HG02642 (cell line): ENCODE measurements around the gene CCS.
"Not testable (repeated sequence)": the region's sequence is repeated elsewhere in the genome, so short reads cannot be mapped to it uniquely, and the experiment has no call there.

Source experiments
- ATAC-seq: cut with Tn5 transposase; IDR thresholded peaks from one replicate; pipeline ENCODE4 v1.9.1; 2021; ENCODE audit warnings: mild to moderate bottlenecking; ENCODE audit not compliant: unreplicated experiment, poor library complexity

CCS gene

DNA sequence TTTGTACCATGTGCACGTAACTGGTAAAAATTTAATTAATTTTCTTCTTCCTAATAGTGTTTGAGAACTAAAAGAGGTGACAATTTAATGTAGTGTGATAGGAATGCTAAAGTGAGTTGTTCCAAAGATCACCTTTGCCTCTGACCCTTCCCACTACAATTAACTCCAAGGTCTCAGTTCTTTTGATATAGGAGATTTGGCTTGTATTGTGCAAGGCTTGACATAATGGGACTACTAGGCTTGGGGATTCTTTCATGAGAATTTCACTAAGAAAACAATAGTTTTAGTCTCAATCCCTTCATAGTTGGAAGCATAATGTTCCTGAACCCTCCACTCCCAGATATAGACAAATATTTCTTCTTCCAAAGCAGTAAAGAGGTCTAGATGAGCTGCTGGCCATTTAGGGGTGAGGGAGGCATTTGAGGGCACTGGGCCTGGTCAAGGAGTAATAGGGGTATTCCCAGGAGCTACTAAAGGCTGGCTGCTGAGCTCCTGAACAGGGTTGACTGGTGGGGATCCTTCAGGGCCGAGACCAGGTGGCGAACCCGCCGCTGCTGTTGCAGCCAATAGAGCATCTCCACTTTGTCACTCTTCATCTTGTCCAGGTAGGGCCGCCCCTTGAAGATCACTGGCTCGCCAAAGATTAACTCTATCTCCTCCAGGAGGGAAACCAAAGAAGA lies 2.8 kb upstream of the CCS start:
- no peak for ATAC-seq

DNA sequence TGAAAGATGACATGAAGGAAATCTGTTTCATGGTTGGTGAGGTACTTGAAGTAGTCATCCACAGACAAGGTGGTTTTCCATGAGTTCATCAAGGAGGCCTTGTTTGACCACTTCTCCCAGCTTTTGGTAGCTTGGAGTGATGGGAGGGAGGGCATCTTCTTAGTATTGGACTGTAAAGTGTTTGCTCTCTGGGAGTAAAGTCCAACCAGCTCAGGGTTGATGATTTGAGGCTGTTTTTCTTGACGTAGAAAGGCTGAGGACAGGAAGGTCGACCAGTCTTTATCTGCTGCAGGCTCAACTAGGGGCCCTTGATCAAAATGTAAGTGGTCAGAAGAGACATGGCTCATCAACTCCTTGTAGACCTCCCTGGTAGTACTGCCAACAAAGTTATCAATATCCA lies 1.8 kb upstream of the CCS start:
- no peak for ATAC-seq

DNA sequence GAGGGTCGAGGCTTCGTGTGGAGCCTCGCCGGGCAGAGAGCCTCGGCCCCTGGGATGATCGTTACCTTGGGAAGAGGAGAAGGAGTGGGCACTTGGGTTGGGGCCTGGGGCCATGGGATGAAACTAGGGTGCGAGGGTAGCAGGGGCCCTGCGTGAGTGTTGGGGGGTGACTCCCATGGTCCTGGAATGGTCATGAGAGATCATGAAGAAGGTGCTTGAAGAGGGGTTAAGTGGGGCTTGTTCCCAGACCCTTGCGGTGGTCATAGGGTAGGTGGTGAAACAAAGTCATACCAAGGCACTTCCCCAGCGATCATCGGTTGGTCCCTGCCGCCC lies 284 bp downstream of the CCS start:
- ATAC-seq: peak; percentile 32

DNA sequence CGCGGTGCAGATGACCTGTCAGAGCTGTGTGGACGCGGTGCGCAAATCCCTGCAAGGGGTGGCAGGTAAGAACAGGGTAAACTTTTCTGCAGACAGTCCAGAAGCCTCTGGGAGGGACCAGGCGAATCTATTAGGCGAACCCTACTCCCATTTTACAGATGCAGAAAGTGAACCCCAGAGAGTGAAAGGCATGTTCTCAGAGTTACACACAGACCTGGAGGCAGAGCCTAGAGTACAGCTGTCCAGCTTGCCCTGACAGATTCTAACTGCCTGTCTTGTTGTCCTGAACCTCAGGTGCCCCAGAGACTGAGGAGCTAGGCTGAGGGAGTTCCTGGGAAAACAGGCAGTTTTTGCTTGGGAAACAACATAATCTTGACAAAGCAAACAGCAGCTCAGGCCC lies 665 bp downstream of the CCS start:
- ATAC-seq: no peak

DNA sequence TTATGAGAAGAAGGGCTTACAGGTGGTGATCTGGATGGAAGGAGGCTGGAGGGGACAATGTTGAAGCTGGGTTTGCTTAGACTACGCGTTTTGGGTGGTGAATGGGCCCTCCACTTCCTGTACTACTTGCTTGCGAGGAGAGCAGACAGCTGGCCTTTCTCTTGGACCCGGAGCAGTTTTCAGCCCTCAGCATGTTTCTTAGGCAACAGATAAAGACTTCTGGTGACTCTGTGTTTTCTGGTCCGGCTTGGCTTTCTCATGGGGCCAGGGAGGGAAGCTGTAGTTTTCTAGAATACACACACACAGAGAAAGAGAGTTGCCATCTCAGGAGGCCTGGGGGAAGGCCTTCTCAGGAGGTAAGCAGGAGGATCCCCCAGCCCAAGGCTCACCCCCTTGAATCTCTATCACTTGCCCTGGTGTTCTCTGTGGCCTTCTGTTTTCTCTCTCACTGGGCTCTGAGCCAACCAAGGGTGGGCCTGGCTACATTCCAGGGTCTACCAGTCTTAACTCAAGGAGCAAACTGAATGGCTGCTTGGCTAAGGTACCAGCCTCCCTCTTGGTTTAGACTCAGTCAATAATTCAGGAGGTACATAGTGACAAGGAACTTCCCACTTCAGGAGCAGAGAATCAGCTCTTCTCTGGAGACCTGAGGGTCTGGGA lies 2.4 kb downstream of the CCS start:
- ATAC-seq: no peak

DNA sequence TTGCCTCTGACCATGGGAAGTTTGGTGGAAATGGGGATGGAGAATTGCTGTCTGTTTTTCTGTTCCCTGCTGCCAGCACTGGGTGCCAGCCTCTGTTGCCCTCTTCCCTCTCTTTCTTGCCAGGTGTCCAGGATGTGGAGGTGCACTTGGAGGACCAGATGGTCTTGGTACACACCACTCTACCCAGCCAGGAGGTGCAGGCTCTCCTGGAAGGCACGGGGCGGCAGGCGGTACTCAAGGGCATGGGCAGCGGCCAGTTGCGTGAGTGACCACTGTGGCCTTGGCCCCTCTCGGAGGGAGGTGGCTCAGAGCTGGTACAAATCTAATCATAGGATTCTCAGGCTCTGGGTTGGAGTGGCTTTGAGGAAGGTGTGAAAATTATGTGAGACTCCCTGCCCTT lies 6.0 kb downstream of the CCS start:
- ATAC-seq: no peak

DNA sequence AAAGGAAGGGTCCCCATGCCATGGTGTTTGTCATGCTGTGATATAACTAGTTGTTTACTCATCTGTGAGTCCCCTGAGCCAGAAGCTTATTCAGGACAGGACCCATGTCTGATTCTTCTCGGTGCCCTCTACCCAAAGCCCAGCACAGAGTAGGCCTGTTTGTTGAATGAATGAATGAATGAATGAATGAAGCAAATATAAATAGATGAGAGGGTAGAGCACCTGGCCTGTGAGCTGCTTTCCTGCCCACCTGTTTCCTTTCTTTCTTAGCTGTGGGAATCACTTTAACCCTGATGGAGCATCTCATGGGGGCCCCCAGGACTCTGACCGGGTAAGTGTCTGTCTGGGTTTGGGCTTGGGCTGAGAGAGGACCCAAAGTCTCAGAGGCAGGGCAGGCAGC lies 7.2 kb downstream of the CCS start:
- ATAC-seq: no peak

DNA sequence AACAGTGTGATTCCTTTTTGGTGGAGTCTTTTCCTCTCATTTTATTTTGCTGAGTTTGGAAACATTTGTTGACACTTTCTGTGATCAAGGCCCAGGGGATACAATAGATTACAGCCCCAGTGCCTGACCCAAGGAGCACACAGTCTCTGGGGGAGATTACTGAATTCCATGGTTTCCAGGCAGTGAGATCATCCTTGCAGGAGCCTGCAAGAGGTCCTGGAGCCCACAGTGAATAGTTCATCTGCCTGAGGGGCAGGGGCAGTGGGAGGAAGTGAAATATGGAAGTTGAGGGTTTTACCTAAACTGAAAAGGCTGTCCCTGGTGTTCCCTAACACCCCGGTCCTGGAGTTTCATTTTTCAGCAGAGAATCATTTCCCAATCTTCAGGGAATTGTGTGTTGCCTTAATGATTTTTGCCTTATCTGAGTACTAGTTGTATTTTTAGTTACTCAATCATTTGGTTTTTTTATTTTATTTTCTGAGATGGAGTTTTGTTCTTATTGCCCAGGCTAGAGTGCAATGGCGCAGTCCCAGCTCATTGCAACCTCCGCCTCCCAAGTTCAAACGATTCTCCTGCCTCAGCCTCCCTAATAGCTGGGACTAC lies 7.7 kb downstream of the CCS start:
- ATAC-seq: no peak

DNA sequence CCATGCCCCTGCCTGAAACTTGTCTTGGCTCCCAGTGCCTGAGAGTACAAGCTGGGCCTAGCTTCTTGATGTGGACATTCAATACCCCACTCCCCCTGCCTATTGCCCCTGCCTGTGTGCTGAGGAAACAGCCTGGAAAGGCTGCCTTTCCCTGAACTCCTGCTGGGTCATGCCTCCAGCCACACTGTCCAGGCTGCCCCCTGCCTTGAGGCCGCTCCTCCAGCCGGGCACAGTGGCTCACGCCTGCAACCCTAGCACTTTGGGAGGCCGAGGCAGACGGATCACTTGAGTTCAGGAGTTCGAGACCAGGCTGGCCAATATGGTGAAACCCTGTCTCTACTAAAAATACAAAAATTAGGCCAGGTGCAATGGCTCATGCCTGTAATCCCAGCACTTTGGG lies 10.1 kb downstream of the CCS start:
- ATAC-seq: no peak

DNA sequence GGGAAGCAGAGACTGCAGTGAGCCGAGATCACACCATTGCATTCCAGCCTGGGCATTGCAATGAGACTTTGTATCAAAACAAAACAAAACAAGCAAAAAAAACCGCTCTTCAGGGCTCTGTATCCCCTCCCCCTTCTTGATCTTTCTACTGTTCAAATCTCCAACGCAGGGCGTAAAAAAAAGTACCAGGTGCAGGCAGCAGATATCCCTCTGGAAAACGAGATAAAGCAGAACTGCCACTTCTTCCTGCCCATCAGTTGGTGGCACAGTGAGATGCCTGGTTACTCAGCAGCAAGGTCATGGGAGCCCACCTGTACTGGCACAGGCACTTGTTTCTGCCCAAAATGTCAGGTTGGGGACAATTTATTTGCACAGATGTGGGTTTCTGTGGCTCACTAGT lies 11.2 kb downstream of the CCS start:
- no peak for ATAC-seq

DNA sequence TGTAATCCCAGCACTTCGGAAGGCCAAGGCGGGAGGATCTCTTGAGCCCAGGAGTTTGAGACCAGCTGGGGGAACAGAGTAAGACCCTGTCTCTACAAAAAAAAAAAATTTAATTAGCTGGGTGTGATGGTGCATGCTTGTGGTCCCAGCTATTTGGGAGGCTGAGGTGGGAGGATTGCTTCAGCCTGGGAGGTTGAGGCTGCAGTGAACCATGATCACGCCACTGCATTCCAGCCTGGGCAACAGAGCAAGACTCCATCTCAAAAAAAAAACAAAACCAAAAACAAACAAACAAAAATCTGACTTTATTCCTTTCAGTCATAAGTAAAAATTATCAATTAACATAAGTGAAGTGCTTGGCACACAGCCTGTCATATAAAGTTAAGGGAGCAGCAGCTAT lies 13.6 kb downstream of the CCS start:
- ATAC-seq: not testable (repeated sequence)

DNA sequence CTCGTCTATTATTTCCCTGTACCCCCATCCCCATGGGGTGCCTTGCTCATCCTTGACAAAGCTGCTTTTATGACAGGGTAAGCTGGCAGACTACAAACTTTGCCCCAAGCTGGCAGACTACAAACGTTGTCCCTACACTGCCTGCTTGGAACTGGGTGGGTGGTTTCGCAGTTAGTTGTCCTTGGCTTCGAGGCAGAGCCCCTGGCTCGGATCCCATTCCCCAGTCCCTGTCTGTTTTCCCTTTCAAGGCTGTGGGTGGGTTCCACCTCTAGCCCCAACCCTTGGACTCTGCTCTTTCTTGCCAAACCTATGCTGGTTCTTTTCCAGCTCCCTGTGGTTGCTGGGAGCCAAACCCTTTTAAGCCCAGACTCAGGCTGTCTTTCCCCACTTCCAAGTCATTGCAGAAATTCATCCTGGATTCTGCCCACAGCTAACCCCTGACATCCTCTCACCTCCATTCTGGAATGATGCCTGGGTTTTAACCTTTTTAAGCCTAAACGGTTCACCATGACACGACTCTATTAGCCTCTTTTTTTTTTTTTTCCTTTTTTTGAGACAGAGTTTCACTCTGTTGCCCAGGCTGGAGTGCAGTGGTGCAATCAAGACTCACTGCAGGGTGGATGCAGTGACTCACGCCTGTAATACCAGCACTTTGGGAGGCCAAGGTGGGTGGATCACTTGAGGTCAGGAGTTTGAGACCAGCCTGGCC lies 14.3 kb downstream of the CCS start:
- no peak for ATAC-seq

DNA sequence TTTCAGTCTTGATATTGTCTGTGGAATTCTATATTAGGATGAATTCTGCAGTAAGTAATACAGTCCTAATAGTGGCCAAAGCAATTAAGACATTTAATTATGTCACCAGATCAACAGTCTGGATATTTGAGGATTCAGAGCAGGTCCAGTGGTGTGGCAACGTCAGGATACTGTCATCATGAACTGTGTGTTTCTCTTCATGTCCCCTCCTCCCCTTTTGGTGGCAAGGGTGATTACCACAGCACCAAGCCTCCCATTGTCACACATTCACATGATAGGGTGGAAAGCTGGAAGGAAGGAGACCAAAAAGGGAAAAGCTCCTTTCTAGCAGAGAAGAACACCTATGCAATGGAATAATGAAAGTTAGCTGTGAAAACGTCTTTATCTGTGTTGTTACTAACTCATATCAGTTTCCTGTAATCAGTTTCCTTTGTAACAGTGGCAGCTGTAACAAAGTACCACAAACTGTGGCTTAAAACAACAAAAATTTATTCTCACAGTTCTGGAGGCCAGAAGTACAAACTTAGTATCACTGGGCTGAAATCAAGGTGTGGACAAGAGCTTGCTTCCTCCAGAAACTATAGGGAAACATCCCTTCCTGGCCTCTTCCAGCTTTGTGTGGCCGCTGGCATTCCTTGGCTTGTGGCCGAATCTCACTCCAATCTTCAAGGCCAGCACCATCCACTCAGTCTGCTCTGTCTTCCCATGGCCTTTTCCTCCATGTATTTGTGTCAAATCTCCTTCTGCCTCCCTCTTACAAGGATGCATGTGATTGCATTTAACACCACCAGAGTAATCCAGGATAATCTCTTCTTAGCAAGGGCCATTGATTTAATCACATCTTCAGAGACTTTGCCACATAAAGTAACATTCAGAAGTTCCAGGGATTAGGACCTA lies 17.0 kb downstream of the CCS start:
- no peak for ATAC-seq

DNA sequence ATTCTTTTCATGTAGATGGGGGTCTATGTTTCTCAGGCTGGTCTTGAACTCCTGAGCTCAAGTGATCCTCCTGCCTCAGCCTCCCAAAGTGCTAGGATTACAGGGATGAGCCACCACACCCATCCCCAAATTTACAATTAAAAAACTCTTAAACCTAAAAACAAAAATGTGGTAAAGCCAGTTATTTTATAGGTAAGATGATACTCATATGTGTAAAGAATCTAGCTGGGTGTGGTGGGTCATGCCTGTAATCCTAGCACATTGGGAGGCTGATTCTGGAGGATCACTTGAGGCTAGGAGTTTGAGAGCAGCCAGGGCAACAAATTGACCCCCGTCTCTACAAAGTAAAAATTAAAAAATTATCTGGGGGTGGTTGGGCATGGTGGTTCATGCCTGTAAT lies 19.5 kb downstream of the CCS start:
- no peak for ATAC-seq

DNA sequence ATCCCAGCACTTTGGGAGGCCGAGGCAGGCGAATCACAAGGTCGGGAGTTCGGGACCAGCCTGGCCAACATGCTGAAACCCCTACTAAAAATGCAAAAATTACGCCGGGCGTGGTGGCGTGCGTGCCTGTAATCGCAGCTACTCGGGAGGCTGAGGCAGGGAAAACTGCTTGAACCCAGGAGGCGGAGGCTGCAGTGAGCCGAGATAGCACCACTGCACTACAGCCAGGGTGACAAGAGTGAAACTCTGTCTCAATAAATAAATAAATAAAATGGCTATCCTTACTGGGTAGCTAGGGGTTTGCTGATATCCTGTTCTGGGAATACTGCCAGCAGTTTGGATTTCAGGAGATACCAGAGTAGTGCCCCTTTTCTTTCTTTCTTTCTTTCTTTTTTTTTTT lies 21.1 kb downstream of the CCS start:
- ATAC-seq: no peak

DNA sequence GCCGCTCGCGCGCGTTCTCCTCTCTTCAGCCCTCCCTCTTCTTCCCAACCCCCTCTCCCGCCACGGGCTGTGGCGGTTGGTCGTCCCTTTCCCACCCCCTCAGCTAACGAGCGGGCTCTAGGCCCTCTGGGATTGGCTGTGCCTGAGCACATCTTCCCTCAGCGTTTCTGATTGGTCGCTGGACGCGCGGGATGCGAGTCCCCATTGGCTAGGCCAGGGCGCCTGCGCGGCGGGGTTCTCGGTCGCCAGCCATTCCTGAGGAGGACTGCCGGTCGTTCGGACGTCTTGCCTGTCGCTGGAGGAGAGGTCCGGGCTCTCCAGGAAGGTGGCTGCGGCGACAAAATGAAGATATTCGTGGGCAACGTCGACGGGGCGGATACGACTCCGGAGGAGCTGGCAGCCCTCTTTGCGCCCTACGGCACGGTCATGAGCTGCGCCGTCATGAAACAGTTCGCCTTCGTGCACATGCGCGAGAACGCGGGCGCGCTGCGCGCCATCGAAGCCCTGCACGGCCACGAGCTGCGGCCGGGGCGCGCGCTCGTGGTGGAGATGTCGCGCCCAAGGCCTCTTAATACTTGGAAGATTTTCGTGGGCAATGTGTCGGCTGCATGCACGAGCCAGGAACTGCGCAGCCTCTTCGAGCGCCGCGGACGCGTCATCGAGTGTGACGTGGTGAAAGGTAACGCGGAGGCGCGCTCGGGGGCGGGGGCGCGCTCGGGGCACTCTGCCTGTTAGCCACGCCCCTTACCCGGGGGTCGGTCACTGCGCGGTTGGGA lies 23.6 kb downstream of the CCS start, which contains the start of gene RBM14:
TSS of gene RBM14 (plus strand) at position 252 of the 776 bp plus-strand sequence. CDS start at position 343, 91 bp downstream.
- peak; percentile 92 for ATAC-seq

DNA sequence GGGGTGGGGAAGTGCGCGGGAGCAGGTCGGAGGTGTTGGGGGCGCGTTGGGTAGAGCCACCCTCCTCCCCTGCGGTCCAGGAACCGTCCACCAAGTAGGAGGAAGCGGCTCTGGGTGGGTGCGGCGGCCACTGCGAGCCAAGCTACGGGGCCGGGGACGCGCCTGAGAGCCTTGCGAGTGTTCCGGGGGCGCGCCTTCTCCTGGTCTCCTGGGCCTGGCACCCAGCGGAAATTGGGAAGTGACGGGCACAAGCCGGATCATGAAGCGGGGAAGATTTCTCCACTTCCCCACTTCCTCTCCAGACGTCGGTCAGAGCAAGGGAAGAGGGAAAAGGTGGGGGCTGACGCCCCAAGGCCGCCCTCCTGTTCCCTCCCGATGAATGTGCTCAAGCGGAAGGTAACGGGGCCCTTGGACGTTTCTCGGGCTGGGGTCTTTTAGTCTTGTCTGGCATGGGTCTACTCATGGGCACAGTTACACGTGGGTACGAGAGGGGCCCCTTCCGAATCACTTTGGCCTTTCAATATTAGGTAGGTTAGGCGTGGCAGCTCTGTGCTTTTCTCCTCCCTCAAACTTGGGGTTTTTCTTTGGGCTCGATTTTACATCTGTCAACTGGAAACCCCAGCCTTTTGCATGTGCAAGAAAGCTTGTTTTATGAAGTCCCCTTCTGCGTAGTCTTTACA lies 24.3 kb downstream of the CCS start:
- ATAC-seq: no peak

DNA sequence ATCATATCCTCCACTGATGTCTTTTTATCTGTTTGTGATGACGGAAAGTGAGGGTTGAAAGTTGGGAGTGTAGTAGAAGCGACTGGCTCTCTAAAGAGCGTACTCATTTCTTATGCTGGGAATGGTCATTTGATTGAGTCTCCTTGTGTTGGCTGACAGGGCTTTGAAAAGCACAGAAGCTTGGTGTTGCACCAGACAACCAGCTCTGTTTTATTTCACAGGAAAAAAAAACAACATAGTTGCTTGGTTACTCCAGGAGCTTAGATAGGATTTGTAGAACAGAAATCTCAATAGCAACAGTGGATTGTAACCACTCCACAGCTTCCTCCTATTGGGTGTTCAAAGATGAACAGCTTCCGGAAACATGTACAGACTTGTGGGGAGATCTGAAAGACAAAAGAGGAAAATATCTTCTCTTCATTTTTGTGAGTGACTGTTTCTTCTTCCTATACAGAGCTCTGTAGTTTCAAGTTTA lies 26.1 kb downstream of the CCS start:
- ATAC-seq: no peak

DNA sequence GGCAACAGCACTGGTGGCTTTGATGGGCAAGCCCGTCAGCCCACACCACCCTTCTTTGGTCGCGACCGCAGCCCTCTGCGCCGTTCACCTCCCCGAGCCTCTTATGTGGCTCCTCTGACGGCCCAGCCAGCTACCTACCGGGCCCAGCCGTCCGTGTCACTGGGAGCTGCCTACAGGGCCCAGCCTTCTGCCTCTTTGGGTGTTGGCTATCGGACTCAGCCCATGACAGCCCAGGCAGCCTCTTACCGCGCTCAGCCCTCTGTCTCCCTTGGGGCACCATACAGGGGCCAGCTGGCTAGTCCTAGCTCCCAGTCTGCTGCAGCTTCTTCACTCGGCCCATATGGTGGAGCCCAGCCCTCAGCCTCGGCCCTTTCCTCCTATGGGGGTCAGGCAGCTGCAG lies 31.5 kb downstream of the CCS start:
- no peak for ATAC-seq
